Liver (tissue), 3 donors: ENCODE data around the gene TEDC1.

ENCODE experiments used
- EGR1 ChIP-seq, 2 donors: IDR thresholded peaks; 2 replicates each; pipeline ENCODE4 v1.6.1; 2016 to 2018; ENCODE audit warnings: antibody characterized with exemption in 2 of 2, low read depth in 2 of 2
- GABPA ChIP-seq, 2 donors: IDR thresholded peaks in 1 of 2; conservative IDR thresholded peaks in 1 of 2; 2 replicates each; pipeline ENCODE4 v1.6.1; 2016; ENCODE audit warnings: antibody characterized with exemption in 2 of 2, mild to moderate bottlenecking in 1 of 2, moderate library complexity in 1 of 2
- HNF4A ChIP-seq, 2 donors: conservative IDR thresholded peaks; 2 replicates each; pipeline ENCODE4 v1.6.1; 2016; ENCODE audit warnings: antibody characterized with exemption in 2 of 2, mild to moderate bottlenecking in 2 of 2
- JUND ChIP-seq, 2 donors: IDR thresholded peaks; 2 replicates each; pipeline ENCODE4 v1.6.1; 2016; ENCODE audit warnings: antibody characterized with exemption in 2 of 2
- RAD21 ChIP-seq, 2 donors: IDR thresholded peaks; 2 replicates each; pipeline ENCODE4 v1.6.1; 2016; ENCODE audit warnings: antibody characterized with exemption in 2 of 2, mild to moderate bottlenecking in 2 of 2
- RXRA ChIP-seq, 2 donors: IDR thresholded peaks; 2 replicates each; pipeline ENCODE4 v1.6.1; 2017 to 2018; ENCODE audit warnings: antibody characterized with exemption in 2 of 2, mild to moderate bottlenecking in 1 of 2
- TAF1 ChIP-seq: conservative IDR thresholded peaks from 2 replicates; pipeline ENCODE4 v1.6.1; 2016; ENCODE audit warnings: antibody characterized with exemption, mild to moderate bottlenecking
- YY1 ChIP-seq: IDR thresholded peaks from 2 replicates; pipeline ENCODE4 v1.6.1; 2016; ENCODE audit warnings: antibody characterized with exemption, mild to moderate bottlenecking
- TF ChIP-seq, protein P1 (sequence below): fragments of 150-350 bp; IDR thresholded peaks from 2 replicates; pipeline ENCODE4 v1.5.1; 2017; ENCODE audit warnings: improper control_type of control experiment, low read depth, low read length; ENCODE audit not compliant: missing input control
- TF ChIP-seq, protein P2 (sequence below): IDR thresholded peaks from 2 replicates; pipeline ENCODE4 v1.6.1; 2016; ENCODE audit warnings: antibody characterized with exemption
- TF ChIP-seq, protein P3 (sequence below): IDR thresholded peaks from 2 replicates; pipeline ENCODE4 v1.6.1; 2016; ENCODE audit warnings: antibody characterized with exemption, mild to moderate bottlenecking
- TF ChIP-seq, protein P4 (sequence below): IDR thresholded peaks from 2 replicates; pipeline ENCODE4 v1.6.1; 2016; ENCODE audit warnings: antibody characterized with exemption
- TF ChIP-seq, protein P5 (sequence below): IDR thresholded peaks from 2 replicates; pipeline ENCODE4 v1.6.1; 2016; ENCODE audit warnings: antibody characterized with exemption
- donor health status: healthy.
- donor health status: healthy.

DNA sequence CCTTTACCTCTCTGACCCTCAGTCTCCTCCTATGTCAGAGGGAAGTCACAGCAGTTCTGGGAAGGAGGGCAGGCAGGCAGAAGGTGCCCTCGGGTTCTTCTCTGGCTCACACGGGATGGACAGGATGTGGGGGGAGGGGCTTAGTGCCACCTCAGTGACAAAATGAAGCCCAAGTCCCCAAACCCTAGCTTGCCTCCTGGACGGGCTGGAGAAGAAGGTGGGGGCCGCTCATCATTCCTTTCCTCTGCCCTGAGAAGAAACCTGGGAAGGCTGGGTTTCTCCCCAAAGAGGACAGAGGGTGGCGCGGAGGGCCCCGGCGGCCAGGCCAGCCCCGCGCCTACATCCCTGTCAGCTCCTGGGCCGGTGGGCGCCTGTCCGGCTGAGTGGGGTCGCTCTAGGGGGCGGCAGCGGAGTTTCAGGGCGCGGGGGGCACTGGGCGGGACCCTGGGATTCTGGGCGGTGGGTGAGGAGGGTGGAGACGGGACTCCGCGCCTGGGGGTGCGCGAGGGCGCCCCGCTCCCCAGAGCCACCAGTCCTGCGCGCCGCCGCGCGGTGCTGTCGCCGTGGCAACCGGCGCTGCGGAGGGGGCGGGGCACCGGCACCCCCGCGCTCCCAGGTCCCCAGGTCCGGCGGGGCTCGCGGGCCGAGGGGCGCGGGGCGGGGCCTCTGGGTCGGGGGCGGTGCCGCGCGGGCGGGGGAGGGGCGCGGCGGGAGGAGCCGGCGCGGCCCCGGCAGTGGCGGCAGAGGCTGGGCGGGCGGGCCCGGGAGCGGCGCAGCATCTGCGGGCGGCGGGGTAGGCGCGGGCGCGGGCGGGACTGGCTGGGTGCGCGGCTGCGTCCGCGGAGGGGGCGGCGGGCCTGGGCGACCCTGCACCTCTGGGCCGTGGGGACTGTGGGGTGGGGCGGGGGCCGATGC lies 35.1 kb downstream of the TEDC1 start, which contains the start of gene TMEM121:
- TF ChIP-seq, protein P1, sequence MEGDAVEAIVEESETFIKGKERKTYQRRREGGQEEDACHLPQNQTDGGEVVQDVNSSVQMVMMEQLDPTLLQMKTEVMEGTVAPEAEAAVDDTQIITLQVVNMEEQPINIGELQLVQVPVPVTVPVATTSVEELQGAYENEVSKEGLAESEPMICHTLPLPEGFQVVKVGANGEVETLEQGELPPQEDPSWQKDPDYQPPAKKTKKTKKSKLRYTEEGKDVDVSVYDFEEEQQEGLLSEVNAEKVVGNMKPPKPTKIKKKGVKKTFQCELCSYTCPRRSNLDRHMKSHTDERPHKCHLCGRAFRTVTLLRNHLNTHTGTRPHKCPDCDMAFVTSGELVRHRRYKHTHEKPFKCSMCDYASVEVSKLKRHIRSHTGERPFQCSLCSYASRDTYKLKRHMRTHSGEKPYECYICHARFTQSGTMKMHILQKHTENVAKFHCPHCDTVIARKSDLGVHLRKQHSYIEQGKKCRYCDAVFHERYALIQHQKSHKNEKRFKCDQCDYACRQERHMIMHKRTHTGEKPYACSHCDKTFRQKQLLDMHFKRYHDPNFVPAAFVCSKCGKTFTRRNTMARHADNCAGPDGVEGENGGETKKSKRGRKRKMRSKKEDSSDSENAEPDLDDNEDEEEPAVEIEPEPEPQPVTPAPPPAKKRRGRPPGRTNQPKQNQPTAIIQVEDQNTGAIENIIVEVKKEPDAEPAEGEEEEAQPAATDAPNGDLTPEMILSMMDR, result no peak
- TF ChIP-seq, protein P2, sequence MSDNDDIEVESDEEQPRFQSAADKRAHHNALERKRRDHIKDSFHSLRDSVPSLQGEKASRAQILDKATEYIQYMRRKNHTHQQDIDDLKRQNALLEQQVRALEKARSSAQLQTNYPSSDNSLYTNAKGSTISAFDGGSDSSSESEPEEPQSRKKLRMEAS, result no peak
- no peak for TF ChIP-seq GABPA (IDR thresholded peaks at IDR 0.05 in 1 of 2, conservative IDR thresholded peaks at IDR 0.05 in 1 of 2)
- TF ChIP-seq RAD21 (IDR thresholded peaks at IDR 0.05), result no peak
- TF ChIP-seq, protein P3, sequence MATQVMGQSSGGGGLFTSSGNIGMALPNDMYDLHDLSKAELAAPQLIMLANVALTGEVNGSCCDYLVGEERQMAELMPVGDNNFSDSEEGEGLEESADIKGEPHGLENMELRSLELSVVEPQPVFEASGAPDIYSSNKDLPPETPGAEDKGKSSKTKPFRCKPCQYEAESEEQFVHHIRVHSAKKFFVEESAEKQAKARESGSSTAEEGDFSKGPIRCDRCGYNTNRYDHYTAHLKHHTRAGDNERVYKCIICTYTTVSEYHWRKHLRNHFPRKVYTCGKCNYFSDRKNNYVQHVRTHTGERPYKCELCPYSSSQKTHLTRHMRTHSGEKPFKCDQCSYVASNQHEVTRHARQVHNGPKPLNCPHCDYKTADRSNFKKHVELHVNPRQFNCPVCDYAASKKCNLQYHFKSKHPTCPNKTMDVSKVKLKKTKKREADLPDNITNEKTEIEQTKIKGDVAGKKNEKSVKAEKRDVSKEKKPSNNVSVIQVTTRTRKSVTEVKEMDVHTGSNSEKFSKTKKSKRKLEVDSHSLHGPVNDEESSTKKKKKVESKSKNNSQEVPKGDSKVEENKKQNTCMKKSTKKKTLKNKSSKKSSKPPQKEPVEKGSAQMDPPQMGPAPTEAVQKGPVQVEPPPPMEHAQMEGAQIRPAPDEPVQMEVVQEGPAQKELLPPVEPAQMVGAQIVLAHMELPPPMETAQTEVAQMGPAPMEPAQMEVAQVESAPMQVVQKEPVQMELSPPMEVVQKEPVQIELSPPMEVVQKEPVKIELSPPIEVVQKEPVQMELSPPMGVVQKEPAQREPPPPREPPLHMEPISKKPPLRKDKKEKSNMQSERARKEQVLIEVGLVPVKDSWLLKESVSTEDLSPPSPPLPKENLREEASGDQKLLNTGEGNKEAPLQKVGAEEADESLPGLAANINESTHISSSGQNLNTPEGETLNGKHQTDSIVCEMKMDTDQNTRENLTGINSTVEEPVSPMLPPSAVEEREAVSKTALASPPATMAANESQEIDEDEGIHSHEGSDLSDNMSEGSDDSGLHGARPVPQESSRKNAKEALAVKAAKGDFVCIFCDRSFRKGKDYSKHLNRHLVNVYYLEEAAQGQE, result no peak
- no peak for TF ChIP-seq HNF4A (conservative IDR thresholded peaks at IDR 0.05)
- TF ChIP-seq JUND (IDR thresholded peaks at IDR 0.05), result no peak
- TF ChIP-seq TAF1, result no peak
- TF ChIP-seq EGR1 (IDR thresholded peaks at IDR 0.05; ENCODE audit: low read depth in 2 of 2), result no peak
- TF ChIP-seq RXRA (IDR thresholded peaks at IDR 0.05), result no peak
- TF ChIP-seq, protein P4, sequence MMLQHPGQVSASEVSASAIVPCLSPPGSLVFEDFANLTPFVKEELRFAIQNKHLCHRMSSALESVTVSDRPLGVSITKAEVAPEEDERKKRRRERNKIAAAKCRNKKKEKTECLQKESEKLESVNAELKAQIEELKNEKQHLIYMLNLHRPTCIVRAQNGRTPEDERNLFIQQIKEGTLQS, result no peak
- TF ChIP-seq YY1, result no peak
- TF ChIP-seq, protein P5, sequence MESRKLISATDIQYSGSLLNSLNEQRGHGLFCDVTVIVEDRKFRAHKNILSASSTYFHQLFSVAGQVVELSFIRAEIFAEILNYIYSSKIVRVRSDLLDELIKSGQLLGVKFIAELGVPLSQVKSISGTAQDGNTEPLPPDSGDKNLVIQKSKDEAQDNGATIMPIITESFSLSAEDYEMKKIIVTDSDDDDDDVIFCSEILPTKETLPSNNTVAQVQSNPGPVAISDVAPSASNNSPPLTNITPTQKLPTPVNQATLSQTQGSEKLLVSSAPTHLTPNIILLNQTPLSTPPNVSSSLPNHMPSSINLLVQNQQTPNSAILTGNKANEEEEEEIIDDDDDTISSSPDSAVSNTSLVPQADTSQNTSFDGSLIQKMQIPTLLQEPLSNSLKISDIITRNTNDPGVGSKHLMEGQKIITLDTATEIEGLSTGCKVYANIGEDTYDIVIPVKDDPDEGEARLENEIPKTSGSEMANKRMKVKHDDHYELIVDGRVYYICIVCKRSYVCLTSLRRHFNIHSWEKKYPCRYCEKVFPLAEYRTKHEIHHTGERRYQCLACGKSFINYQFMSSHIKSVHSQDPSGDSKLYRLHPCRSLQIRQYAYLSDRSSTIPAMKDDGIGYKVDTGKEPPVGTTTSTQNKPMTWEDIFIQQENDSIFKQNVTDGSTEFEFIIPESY, result no peak
